Ovary (tissue), 10 donors: ENCODE measurements around the gene SLC2A5. TPM values are rescaled to one million over a fixed set of nuclear protein-coding genes. Genes with fewer than 3 reads are reported as not detected.

Experiments used
- DNase-seq, 5 donors: peaks; one replicate each; pipeline ENCODE4 v3.0.0-alpha.2; 2019 to 2020
- H3K27ac ChIP-seq, 2 donors: fragments of 200-600 bp; one replicate each; pipeline versions ENCODE4 v1.5.1 to v1.8.0; 2019 to 2022
- H3K27me3 ChIP-seq: fragments of 200-600 bp; one replicate; pipeline ENCODE4 v1.8.0; 2022
- H3K36me3 ChIP-seq: fragments of 200-600 bp; sonication (generic); one replicate; pipeline ENCODE4 v1.5.1; 2019
- H3K4me1 ChIP-seq: one replicate; pipeline ENCODE4 v1.8.1; 2013; ENCODE audit warnings: mild to moderate bottlenecking, moderate library complexity; ENCODE audit not compliant: insufficient read depth
- H3K4me3 ChIP-seq: fragments of 200-600 bp; sonication (generic); one replicate; pipeline ENCODE4 v1.5.1; 2017
- H3K9me3 ChIP-seq, 2 donors: fragments of 200-600 bp in 1 of 2; sonication (generic) in 1 of 2; one replicate each; pipeline versions ENCODE4 v1.5.1 to v1.8.1; 2013 to 2019; ENCODE audit warnings: mild to moderate bottlenecking in 1 of 2, moderate library complexity in 1 of 2
- EP300 ChIP-seq: sonication (generic); formaldehyde crosslinking; IDR thresholded peaks from one replicate; pipeline ENCODE4 v1.6.1; 2017; ENCODE audit warnings: antibody characterized with exemption
- POLR2A ChIP-seq: fragments of 450-650 bp; IDR thresholded peaks from one replicate; pipeline ENCODE4 v1.6.1; 2017; ENCODE audit warnings: antibody characterized with exemption, mild to moderate bottlenecking, moderate library complexity
- WGBS, 3 donors: extraction: QIAGEN DNeasy Blood & Tissue Kit in 1 of 3; methylation state at CpG; one replicate each; pipeline versions ENCODE4 v1.1.5 to v1.1.7; 2013 to 2017; 5-methylcytosine and 5-hydroxymethylcytosine counted together
- intact Hi-C, 4 donors: fragments of 100-400 bp; cut with DNase I; formaldehyde crosslinking; loops; one replicate each; pipeline versions ENCODE4 v1.11.0 to v1.15.1; 2022 to 2023
- long read RNA-seq, 3 donors: library from polyadenylated mRNA in 2 of 3; unstranded in 2 of 3; transcript quantifications; one replicate each; pipeline ENCODE4 v2.0.0 and lab custom pipeline, GENCODE V29; 2021 to 2026
- polyA plus RNA-seq, 2 donors: library from polyadenylated mRNA; stranded (reverse); fragments of 200-250 nt in 1 of 2; fragments of 350-450 nt in 1 of 2; fragmentation: Illumina TruSeq in 1 of 2; extraction: RNeasy Lipid Tissue Mini Kit (QIAGEN cat#74804) in 1 of 2; gene quantifications; one replicate each; pipeline ENCODE4 v1.2.3, GENCODE V29; 2013 to 2014
- total RNA-seq, 7 donors: library from RNA; depleted of rRNA in 2 of 7; stranded (reverse); fragments of >200 nt in 2 of 7; fragmentation: NEBNext Ultra II Directional in 3 of 7; extraction: Animal tissue kit (Norgen Biotek cat#: 25700) in 3 of 7; gene quantifications; one replicate each; pipeline versions ENCODE4 v1.1.0 to v1.2.4, GENCODE V29; 2016 to 2023
- TF ChIP-seq, protein P1 (sequence below), 3 donors: fragments of 450-650 bp in 2 of 3; fragments of 200-600 bp in 1 of 3; IDR thresholded peaks; one replicate each; pipeline versions ENCODE4 v1.5.1 to v1.8.0; 2016 to 2022; ENCODE audit warnings: antibody characterized with exemption in 3 of 3, mild to moderate bottlenecking in 1 of 3
- donor health status: DM: no; HTN: no; CAD: no; lungs with moderate emphysema.
- donor health status: DM: no; HTN: no; CAD: no.
- donor health status: Bipolar disorder and iron deficiency.
- donor health status: DM: yes; HTN: yes; CAD: no.
- donor health status: DM: no; HTN: no; CAD: no.
- donor health status: DM: yes; HTN: yes; CAD: no.

Gene SLC2A5, protein sequence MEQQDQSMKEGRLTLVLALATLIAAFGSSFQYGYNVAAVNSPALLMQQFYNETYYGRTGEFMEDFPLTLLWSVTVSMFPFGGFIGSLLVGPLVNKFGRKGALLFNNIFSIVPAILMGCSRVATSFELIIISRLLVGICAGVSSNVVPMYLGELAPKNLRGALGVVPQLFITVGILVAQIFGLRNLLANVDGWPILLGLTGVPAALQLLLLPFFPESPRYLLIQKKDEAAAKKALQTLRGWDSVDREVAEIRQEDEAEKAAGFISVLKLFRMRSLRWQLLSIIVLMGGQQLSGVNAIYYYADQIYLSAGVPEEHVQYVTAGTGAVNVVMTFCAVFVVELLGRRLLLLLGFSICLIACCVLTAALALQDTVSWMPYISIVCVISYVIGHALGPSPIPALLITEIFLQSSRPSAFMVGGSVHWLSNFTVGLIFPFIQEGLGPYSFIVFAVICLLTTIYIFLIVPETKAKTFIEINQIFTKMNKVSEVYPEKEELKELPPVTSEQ
- total RNA-seq (10 to 100 TPM in 1 of 7 donors, 1 to 10 TPM in 6; 3.4 to 19.4 (median 5.6) TPM), polyA plus RNA-seq (1 to 10 TPM in 1 of 2 donors, under 1 TPM in 1; 0.64 to 6.7 TPM)
- long read RNA-seq, donor 1, full-length matches to known transcripts: 20 of 30 reads
- long read RNA-seq, donor 1, partial matches to known transcripts: 3 of 30 reads
- long read RNA-seq, donor 1, other reads (novel, unspliced or antisense): 7 of 30 reads
- long read RNA-seq, donor 2: 0 reads
- long read RNA-seq, donor 3, full-length matches to known transcripts: 2 of 9 reads
- long read RNA-seq, donor 3, partial matches to known transcripts: 4 of 9 reads
- long read RNA-seq, donor 3, other reads (novel, unspliced or antisense): 3 of 9 reads

GRCh38 chr1:9069326-9070100, at the start of gene SLC2A5:
TSS of gene SLC2A5 (minus strand) at chr1:9069635. CDS start at chr1:9069536, 99 bp downstream.
- TF ChIP-seq POLR2A: no peak
- no peak for TF ChIP-seq EP300
- TF ChIP-seq, protein P1, sequence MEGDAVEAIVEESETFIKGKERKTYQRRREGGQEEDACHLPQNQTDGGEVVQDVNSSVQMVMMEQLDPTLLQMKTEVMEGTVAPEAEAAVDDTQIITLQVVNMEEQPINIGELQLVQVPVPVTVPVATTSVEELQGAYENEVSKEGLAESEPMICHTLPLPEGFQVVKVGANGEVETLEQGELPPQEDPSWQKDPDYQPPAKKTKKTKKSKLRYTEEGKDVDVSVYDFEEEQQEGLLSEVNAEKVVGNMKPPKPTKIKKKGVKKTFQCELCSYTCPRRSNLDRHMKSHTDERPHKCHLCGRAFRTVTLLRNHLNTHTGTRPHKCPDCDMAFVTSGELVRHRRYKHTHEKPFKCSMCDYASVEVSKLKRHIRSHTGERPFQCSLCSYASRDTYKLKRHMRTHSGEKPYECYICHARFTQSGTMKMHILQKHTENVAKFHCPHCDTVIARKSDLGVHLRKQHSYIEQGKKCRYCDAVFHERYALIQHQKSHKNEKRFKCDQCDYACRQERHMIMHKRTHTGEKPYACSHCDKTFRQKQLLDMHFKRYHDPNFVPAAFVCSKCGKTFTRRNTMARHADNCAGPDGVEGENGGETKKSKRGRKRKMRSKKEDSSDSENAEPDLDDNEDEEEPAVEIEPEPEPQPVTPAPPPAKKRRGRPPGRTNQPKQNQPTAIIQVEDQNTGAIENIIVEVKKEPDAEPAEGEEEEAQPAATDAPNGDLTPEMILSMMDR (IDR thresholded peaks at IDR 0.05): no peak
- intact Hi-C loops: no loop called here
- Histone ChIP-seq H3K4me1 (peaks cover 25% of the 10 kb centered on the region), H3K36me3 (no peaks in the 10 kb centered on the region), H3K27me3 (no peaks in the 10 kb centered on the region), H3K4me3 (no peak within 1 kb of the TSS), H3K9me3 (no peaks in the 10 kb centered on the region), H3K27ac (peak within 1 kb of the TSS; percentile 24 to 67)
- WGBS, 3 donors: 25 to 30% (median 27%) methylated on average over 8 of the region's 8 CpGs
- peak; percentile 43 to 65 (median 57) for DNase-seq

DNA sequence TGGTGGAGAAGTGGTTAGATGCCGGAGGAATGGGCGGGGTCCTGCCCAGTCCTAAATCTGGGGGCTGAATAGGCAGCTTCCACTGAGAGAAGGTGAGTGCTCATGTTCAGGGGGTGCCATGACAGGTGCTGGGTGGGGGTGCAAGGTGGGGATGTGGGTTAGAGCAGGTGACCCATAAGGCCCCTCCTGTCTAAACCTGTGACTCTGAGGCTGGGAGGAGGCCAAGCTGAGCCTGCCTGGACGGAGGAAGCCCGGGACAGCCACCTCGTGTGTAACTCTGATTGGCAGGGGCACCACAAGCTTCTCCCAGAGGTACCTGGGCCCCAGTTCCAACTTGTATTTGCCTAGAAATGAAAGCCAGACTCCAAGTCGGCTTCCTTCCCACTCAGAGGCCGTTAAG, 48.8 kb upstream of the SLC2A5 start:
- no peaks in the 10 kb centered on the region for H3K4me1 ChIP-seq
- WGBS, 3 donors: 82 to 84% (median 82%) methylated on average over 7 of the region's 7 CpGs
- H3K9me3 ChIP-seq: no peaks in the 10 kb centered on the region
- intact Hi-C loops: loop anchor here in 1 of 4 donors (10.0 kb wide), 1 partner anchor 377 kb away; no protein-coding TSS in a partner anchor
- H3K27me3 ChIP-seq: no peaks in the 10 kb centered on the region
- H3K36me3 ChIP-seq: no peaks in the 10 kb centered on the region
- no peak overlapping the region for H3K4me3 ChIP-seq
- DNase-seq: peak in 1 of 5 donors; percentile 20
- TF ChIP-seq EP300: no peak
- H3K27ac ChIP-seq: no peak overlapping the region

DNA sequence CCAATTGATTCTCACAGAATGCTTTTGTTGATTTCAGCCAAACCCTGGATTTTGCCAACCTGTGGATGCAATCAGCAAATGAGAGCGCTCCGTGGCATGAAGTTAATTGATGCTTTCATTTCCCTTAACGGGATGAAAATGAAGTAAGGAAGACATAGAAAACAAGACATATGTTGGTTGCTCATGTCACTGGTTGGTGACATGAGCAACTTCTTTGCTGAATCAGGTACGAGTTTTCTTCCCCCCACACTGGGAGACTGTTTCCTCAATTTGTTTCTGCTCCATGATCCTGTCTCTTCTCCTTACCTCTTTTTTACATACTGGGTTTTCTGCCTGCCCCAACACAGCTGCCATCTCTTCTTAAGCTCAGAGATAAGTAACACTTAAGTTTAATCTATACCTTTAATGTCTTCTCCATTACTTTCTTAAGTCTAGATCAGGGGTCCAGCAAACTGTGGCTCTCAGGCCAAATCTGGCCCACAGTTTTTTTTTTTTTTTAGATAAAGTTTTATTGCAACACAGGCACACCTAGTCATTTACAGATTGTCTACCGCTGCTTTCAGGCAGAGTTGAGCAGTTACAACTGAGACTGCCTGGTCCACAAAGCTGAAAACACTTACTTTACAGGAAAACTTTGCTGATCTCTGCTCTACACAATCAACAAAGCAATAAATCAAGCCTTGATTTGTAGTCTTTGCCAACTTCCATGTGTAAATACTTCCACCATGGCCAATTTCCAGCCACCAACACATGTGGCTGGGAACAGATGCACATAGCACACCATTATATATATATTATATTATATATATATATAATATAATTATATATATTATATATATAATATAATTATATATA, 46.1 kb upstream of the SLC2A5 start:
- intact Hi-C loops: loop anchor here in 1 of 4 donors (10.0 kb wide), 1 partner anchor 379 kb away; no protein-coding TSS in a partner anchor
- H3K9me3 ChIP-seq: no peaks in the 10 kb centered on the region
- H3K36me3 ChIP-seq: no peaks in the 10 kb centered on the region
- 74 to 79% (median 77%) methylated on average over 5 of the region's 5 CpGs for WGBS, 3 donors
- no peak for TF ChIP-seq EP300
- TF ChIP-seq, protein P1 (IDR thresholded peaks at IDR 0.05): no peak
- no peak for TF ChIP-seq POLR2A
- peak in 1 of 5 donors; percentile 15 for DNase-seq
- H3K27me3 ChIP-seq: no peaks in the 10 kb centered on the region
- H3K4me3 ChIP-seq: no peak overlapping the region
- no peak overlapping the region for H3K27ac ChIP-seq
- H3K4me1 ChIP-seq: no peaks in the 10 kb centered on the region
